Neural cell (in vitro differentiated cells): Measurements from ENCODE around the gene KCNJ1. TPM values are rescaled to one million over a fixed set of nuclear protein-coding genes. Genes with fewer than 3 reads are reported as not detected.

Experiments used
- H2AFZ ChIP-seq: fragments of 200-600, 300-800 bp; sonication (generic), shearing (Covaris generic); 2 replicates; pipeline ENCODE4 v1.6.0; 2014; ENCODE audit warnings: low read depth, mild to moderate bottlenecking, antibody characterized with exemption, low read length, moderate library complexity
- H3F3A ChIP-seq: fragments of 200-600 bp; shearing (Covaris generic); 2 replicates; pipeline ENCODE4 v1.6.1; 2016; ENCODE audit warnings: mild to moderate bottlenecking, moderate library complexity, mixed read lengths, antibody characterized with exemption, low read length; ENCODE audit not compliant: insufficient read depth, poor library complexity, severe bottlenecking
- H3K27ac ChIP-seq: fragments of 200-600, 300-800 bp; sonication (generic), shearing (Covaris generic); 2 replicates; pipeline ENCODE4 v1.5.1; 2014; ENCODE audit warnings: mild to moderate bottlenecking, low read length, moderate library complexity
- H3K27me3 ChIP-seq: fragments of 300-800, 200-600 bp; sonication (generic), shearing (Covaris generic); 2 replicates; pipeline ENCODE4 v1.6.0; 2014; ENCODE audit warnings: mild to moderate bottlenecking, low read depth, low read length, moderate library complexity; ENCODE audit not compliant: insufficient read depth
- H3K36me3 ChIP-seq: fragments of 300-800, 200-600 bp; sonication (generic), shearing (Covaris generic); 2 replicates; pipeline ENCODE4 v1.5.1; 2014; ENCODE audit warnings: mild to moderate bottlenecking, antibody characterized with exemption, low read length, moderate library complexity; ENCODE audit not compliant: insufficient read depth
- H3K4me2 ChIP-seq: fragments of 300-800, 200-600 bp; sonication (generic), shearing (Covaris generic); 2 replicates; pipeline ENCODE4 v1.6.0; 2014; ENCODE audit warnings: mild to moderate bottlenecking, low read length
- H3K4me3 ChIP-seq: fragments of 300-800, 200-600 bp; sonication (generic), shearing (Covaris generic); 2 replicates; pipeline ENCODE4 v1.5.1; 2014; ENCODE audit warnings: mild to moderate bottlenecking, low read length, moderate library complexity
- H3K79me2 ChIP-seq: fragments of 200-600 bp; shearing (Covaris generic); replicated peaks from 2 replicates; pipeline ENCODE4 v1.6.0; 2014; ENCODE audit warnings: mild to moderate bottlenecking, low read length, moderate library complexity; ENCODE audit not compliant: insufficient read depth
- H3K9ac ChIP-seq: fragments of 300-800, 200-600 bp; sonication (generic), shearing (Covaris generic); 2 replicates; pipeline ENCODE4 v1.6.1; 2016; ENCODE audit warnings: mild to moderate bottlenecking, low read length, mixed read lengths
- H3K9me2 ChIP-seq: fragments of 200-600 bp; shearing (Covaris generic); 2 replicates; pipeline ENCODE4 v1.6.1; 2016; ENCODE audit warnings: mild to moderate bottlenecking, low read length, mixed read lengths; ENCODE audit not compliant: insufficient read depth
- H3K9me3 ChIP-seq: fragments of 200-600, 300-800 bp; sonication (generic), shearing (Covaris generic); 2 replicates; pipeline ENCODE4 v1.6.1; 2016; ENCODE audit warnings: mild to moderate bottlenecking, mixed run types, low read length, moderate library complexity, mixed read lengths
- H4K20me1 ChIP-seq: fragments of 200-600 bp; shearing (Covaris generic); 2 replicates; pipeline ENCODE4 v1.6.1; 2016; ENCODE audit warnings: mild to moderate bottlenecking, mixed run types; ENCODE audit not compliant: insufficient read depth
- EP300 ChIP-seq: fragments of 450-650 bp; conservative IDR thresholded peaks from 2 replicates; pipeline ENCODE4 v1.6.1; 2014; ENCODE audit warnings: antibody characterized with exemption, mild to moderate bottlenecking, moderate library complexity; ENCODE audit not compliant: poor library complexity, severe bottlenecking
- EZH2 ChIP-seq: fragments of 200-600, 300-800 bp; shearing (Covaris generic), sonication (generic); IDR thresholded peaks from 2 replicates; pipeline ENCODE4 v1.6.1; 2014; ENCODE audit warnings: antibody characterized with exemption, low read length, borderline replicate concordance, mild to moderate bottlenecking; ENCODE audit not compliant: insufficient read depth, poor library complexity, severe bottlenecking
- MXI1 ChIP-seq: fragments of 450-650 bp; conservative IDR thresholded peaks from 2 replicates; pipeline ENCODE4 v1.6.1; 2014; ENCODE audit warnings: antibody characterized with exemption, mild to moderate bottlenecking; ENCODE audit not compliant: poor library complexity, severe bottlenecking
- POLR2AphosphoS5 ChIP-seq: IDR thresholded peaks from 2 replicates; pipeline ENCODE4 v1.6.1; 2012
- RAD21 ChIP-seq: fragments of 450-650 bp; conservative IDR thresholded peaks from 2 replicates; pipeline ENCODE4 v1.6.1; 2014; ENCODE audit warnings: antibody characterized with exemption, mild to moderate bottlenecking, moderate library complexity
- REST ChIP-seq: IDR thresholded peaks from 2 replicates; pipeline ENCODE4 v1.6.1; 2012; ENCODE audit warnings: borderline replicate concordance
- SMC3 ChIP-seq: fragments of 450-650 bp; conservative IDR thresholded peaks from 2 replicates; pipeline ENCODE4 v1.6.1; 2014; ENCODE audit warnings: antibody characterized with exemption, mild to moderate bottlenecking, moderate library complexity; ENCODE audit not compliant: poor library complexity
- TAF1 ChIP-seq: IDR thresholded peaks from 2 replicates; pipeline ENCODE4 v1.6.1; 2012; ENCODE audit warnings: low read depth
- polyA minus RNA-seq: library from RNA; depleted of rRNA, polyadenylated mRNA; stranded (reverse); fragments of >200 nt; gene quantifications from 2 replicates; pipeline ENCODE4 v1.2.3, GENCODE V29; 2014
- polyA plus RNA-seq: library from polyadenylated mRNA; depleted of rRNA; stranded (reverse); fragments of >200 nt; gene quantifications from 2 replicates; pipeline ENCODE4 v1.2.3, GENCODE V29; 2014
- TF ChIP-seq, protein P1 (sequence below): fragments of 450-650 bp; IDR thresholded peaks from 2 replicates; pipeline ENCODE4 v1.5.1; 2014; ENCODE audit warnings: antibody characterized with exemption, mild to moderate bottlenecking, moderate library complexity; ENCODE audit not compliant: poor library complexity, severe bottlenecking

Gene KCNJ1
- polyA plus RNA-seq = 0.22 and 0.40 TPM in 2 replicates
- not detected in 2 replicates for polyA minus RNA-seq

DNA sequence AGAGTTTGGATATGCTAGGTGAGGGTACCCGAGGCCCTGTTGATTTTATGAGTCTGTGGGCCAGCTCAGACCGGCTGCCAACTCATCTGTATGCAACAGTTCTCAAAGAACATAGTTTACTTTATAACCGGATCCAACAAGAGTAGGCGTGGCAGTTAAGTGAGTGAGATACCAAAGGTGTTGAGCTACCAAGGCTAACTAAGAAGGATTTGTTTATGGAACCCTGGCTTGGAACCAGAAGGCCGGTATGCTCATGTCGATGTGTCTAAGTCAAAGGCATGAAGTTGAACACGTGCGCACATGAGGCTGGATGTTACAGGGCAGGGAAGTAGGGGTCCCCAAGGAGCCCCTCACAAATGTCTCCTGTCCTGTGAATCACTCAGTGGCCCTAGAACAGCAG lies at the start of gene KCNJ1:
Gene KCNJ1, minus strand, starts transcription at position 20 of the 400 bp plus-strand sequence. CDS start 27,053 bp downstream, outside the sequence.
- H3K27me3 ChIP-seq = no peaks in the 10 kb centered on the region
- no peak within 1 kb of the TSS for H3K9ac ChIP-seq
- no peaks in the 10 kb centered on the region for H3F3A ChIP-seq
- H3K4me3 ChIP-seq = no peak within 1 kb of the TSS
- H3K9me3 ChIP-seq = no peaks in the 10 kb centered on the region
- H3K36me3 ChIP-seq = no peaks in the 10 kb centered on the region
- H4K20me1 ChIP-seq = no peaks in the 10 kb centered on the region
- no peak within 1 kb of the TSS for H3K4me2 ChIP-seq
- H3K9me2 ChIP-seq = no peaks in the 10 kb centered on the region
- H2AFZ ChIP-seq = no peak within 1 kb of the TSS
- no peaks in the 10 kb centered on the region for H3K79me2 ChIP-seq
- TF ChIP-seq, protein P1, sequence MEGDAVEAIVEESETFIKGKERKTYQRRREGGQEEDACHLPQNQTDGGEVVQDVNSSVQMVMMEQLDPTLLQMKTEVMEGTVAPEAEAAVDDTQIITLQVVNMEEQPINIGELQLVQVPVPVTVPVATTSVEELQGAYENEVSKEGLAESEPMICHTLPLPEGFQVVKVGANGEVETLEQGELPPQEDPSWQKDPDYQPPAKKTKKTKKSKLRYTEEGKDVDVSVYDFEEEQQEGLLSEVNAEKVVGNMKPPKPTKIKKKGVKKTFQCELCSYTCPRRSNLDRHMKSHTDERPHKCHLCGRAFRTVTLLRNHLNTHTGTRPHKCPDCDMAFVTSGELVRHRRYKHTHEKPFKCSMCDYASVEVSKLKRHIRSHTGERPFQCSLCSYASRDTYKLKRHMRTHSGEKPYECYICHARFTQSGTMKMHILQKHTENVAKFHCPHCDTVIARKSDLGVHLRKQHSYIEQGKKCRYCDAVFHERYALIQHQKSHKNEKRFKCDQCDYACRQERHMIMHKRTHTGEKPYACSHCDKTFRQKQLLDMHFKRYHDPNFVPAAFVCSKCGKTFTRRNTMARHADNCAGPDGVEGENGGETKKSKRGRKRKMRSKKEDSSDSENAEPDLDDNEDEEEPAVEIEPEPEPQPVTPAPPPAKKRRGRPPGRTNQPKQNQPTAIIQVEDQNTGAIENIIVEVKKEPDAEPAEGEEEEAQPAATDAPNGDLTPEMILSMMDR = no peak
- TF ChIP-seq TAF1 (no peak), EP300 (no peak), POLR2AphosphoS5 (no peak), EZH2 (no peak), SMC3 (no peak), RAD21 (no peak), MXI1 (no peak), REST (no peak)
- no peak within 1 kb of the TSS for H3K27ac ChIP-seq

DNA sequence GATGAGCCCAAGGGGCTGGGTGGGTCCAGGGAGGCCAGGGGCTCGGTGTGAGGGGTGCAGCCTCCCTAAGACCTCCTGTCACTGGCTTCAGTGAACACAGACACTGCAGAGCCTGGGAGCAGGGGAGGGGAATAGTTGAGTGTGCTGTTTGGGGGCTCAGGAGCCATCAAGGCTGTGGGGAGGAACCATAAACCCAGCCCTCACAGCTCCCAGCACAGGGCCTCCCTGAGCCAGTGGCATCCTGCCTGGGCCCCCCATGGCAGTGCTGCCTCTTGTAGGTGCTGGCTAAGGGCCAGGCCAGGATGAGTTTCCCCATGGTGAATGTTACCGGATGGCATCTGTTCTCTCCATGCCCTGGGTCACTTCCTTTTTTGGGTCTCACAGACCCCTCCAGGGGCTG lies 49.6 kb upstream of the KCNJ1 start:
- Histone ChIP-seq H3K9ac (no peak overlapping the region), H4K20me1 (no peaks in the 10 kb centered on the region), H3K9me2 (no peaks in the 10 kb centered on the region), H3K4me2 (no peak overlapping the region), H3F3A (no peaks in the 10 kb centered on the region), H3K27ac (no peak overlapping the region), H3K4me3 (no peak overlapping the region), H3K79me2 (no peaks in the 10 kb centered on the region), H2AFZ (no peak overlapping the region), H3K36me3 (no peaks in the 10 kb centered on the region), H3K27me3 (no peaks in the 10 kb centered on the region), H3K9me3 (no peaks in the 10 kb centered on the region)
- TF ChIP-seq RAD21 (no peak), TAF1 (no peak), POLR2AphosphoS5 (no peak), EP300 (no peak), EZH2 (no peak), REST (no peak), MXI1 (no peak), SMC3 (no peak)
- TF ChIP-seq, protein P1 = no peak
